Caco-2 (cell line): ENCODE results near the gene LMX1A. TPM values are rescaled to one million over a fixed set of nuclear protein-coding genes. Genes with fewer than 3 reads are reported as not detected.

Experiments used
- BruUV-seq: library from RNA; stranded (reverse); fragments of 400-500 nt; replicated peaks from 2 replicates; lab custom pipeline; 2021; lab: Mats Ljungman, UMichigan
- CTCF ChIA-PET: fragments of 300-600 bp; sonication (Branson Sonifier 250); formaldehyde crosslinking; loops from one replicate; lab custom pipeline; 2022; ENCODE audit warnings: antibody characterized with exemption; lab: Charles Lee
- POLR2A ChIA-PET: fragments of 300-600 bp; sonication (Branson Sonifier 250); formaldehyde crosslinking; loops from one replicate; lab custom pipeline; 2022; ENCODE audit warnings: antibody characterized with exemption; lab: Charles Lee
- DNase-seq, 2 experiments: peaks; one replicate each; pipeline versions ENCODE4 v3.0.0 to v3.0.0-alpha.2; 2020 to 2022
- H3K27me3 ChIP-seq: replicated peaks from 2 replicates; pipeline ENCODE4 v1.6.0; 2011; ENCODE audit warnings: low read length; ENCODE audit not compliant: control insufficient read depth, insufficient read depth
- H3K36me3 ChIP-seq: 2 replicates; pipeline ENCODE4 v1.5.1; 2011; ENCODE audit warnings: low read length; ENCODE audit not compliant: control insufficient read depth, insufficient read depth
- H3K4me1 ChIP-seq: fragments of 250-450 bp; sonication (Bioruptor Pico); 2 replicates; pipeline ENCODE4 v1.5.1; 2020; ENCODE audit warnings: mild to moderate bottlenecking
- H3K4me3 ChIP-seq: 2 replicates; pipeline ENCODE4 v1.5.1; 2011; ENCODE audit warnings: low read depth, mild to moderate bottlenecking, control low read depth, low read length
- H3K9me3 ChIP-seq: fragments of 250-450 bp; sonication (Bioruptor Pico); 2 replicates; pipeline ENCODE4 v1.5.1; 2020; ENCODE audit warnings: mild to moderate bottlenecking, moderate library complexity
- H3K27ac Mint-ChIP-seq: one replicate; pipeline ENCODE4 v1.8.0; 2022; ENCODE audit warnings: mixed read lengths; ENCODE audit not compliant: unreplicated experiment
- H3K27me3 Mint-ChIP-seq: one replicate; pipeline ENCODE4 v1.8.0; 2022; ENCODE audit warnings: mixed read lengths; ENCODE audit not compliant: insufficient read depth, unreplicated experiment
- H3K36me3 Mint-ChIP-seq: one replicate; pipeline ENCODE4 v1.8.0; 2022; ENCODE audit warnings: mild to moderate bottlenecking, mixed read lengths; ENCODE audit not compliant: insufficient read depth, unreplicated experiment
- H3K4me1 Mint-ChIP-seq: one replicate; pipeline ENCODE4 v1.8.0; 2022; ENCODE audit warnings: low read depth, mixed read lengths; ENCODE audit not compliant: unreplicated experiment
- H3K4me3 Mint-ChIP-seq: one replicate; pipeline ENCODE4 v1.8.0; 2022; ENCODE audit warnings: mild to moderate bottlenecking, moderate library complexity, mixed read lengths; ENCODE audit not compliant: unreplicated experiment
- H3K9me3 Mint-ChIP-seq: one replicate; pipeline ENCODE4 v1.8.0; 2022; ENCODE audit warnings: mixed read lengths; ENCODE audit not compliant: unreplicated experiment
- intact Hi-C: fragments of 100-400 bp; cut with micrococcal nuclease; formaldehyde crosslinking; loops from one replicate; pipeline ENCODE4 v1.10.0; 2022; ENCODE audit not compliant: unreplicated experiment
- total RNA-seq: library from RNA; stranded (reverse); gene quantifications from 2 replicates; pipeline ENCODE4 v1.2.3, GENCODE V29; 2022
- TF ChIP-seq, protein P1 (sequence below), 2 experiments: fragments of 200-600 bp in 1 of 2; IDR thresholded peaks; 1 replicate in 1 of 2; 2 replicates in 1 of 2; pipeline versions ENCODE4 v1.5.1 to v1.8.0; 2011 to 2022; ENCODE audit warnings: antibody characterized with exemption in 1 of 2, control low read depth in 1 of 2, inconsistent platforms in 1 of 2, low read depth in 1 of 2, low read length in 1 of 2, mild to moderate bottlenecking in 1 of 2, moderate library complexity in 1 of 2; ENCODE audit not compliant: insufficient read depth in 1 of 2, severe bottlenecking in 1 of 2, unreplicated experiment in 1 of 2

LMX1A gene
- total RNA-seq, 1 experiment from 2014 or later: not detected

DNA sequence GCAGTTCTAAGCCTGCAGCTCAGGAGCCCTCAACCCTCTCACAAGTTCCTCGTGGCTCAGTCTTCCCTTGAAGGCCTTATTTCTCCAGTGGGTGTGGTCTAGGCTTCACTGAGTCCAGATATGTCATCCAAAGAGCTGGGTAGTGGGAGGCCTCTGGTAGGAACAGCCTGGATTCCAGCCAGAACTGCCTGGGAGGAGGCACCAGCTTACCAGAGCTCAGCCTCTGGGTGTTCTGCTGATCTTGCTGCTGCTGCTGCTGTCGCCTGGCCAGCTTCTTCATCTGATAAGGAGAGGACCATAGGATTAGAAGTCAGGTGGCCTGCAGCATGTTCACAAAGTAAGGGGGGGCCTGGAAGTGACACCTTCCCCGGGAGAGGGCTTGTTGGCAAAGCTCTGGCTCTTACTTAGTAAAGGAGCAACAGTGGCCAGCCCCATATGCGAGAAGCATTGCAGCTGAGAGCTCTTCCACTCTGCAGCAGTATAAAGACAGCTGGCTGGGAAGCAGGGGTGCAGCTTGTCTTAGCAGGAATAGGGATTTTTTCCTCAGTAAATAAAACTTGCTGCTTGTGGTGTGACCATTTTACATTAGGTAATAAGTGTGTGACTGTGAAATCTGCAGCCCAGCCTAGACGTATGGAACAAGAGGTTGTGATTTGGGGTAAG is 148.5 kb downstream of the LMX1A start:
- Histone ChIP-seq H3K4me1 (no peaks in the 10 kb centered on the region), H3K4me3 (no peak overlapping the region), H3K27me3 (no peaks in the 10 kb centered on the region; the same call in 1 of the 2 replicates), H3K36me3 (no peaks in the 10 kb centered on the region), H3K9me3 (no peaks in the 10 kb centered on the region)
- no peak overlapping the region for H3K4me3 Mint-ChIP-seq
- DNase-seq: no peak
- no peaks in the 10 kb centered on the region for H3K27me3 Mint-ChIP-seq
- H3K27ac Mint-ChIP-seq: no peak overlapping the region
- POLR2A ChIA-PET: no interaction called here
- intact Hi-C loops: no loop called here
- TF ChIP-seq, protein P1, sequence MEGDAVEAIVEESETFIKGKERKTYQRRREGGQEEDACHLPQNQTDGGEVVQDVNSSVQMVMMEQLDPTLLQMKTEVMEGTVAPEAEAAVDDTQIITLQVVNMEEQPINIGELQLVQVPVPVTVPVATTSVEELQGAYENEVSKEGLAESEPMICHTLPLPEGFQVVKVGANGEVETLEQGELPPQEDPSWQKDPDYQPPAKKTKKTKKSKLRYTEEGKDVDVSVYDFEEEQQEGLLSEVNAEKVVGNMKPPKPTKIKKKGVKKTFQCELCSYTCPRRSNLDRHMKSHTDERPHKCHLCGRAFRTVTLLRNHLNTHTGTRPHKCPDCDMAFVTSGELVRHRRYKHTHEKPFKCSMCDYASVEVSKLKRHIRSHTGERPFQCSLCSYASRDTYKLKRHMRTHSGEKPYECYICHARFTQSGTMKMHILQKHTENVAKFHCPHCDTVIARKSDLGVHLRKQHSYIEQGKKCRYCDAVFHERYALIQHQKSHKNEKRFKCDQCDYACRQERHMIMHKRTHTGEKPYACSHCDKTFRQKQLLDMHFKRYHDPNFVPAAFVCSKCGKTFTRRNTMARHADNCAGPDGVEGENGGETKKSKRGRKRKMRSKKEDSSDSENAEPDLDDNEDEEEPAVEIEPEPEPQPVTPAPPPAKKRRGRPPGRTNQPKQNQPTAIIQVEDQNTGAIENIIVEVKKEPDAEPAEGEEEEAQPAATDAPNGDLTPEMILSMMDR (IDR thresholded peaks at IDR 0.05; ENCODE audit: insufficient read depth in 1 of 2, low read depth in 1 of 2, low read length in 1 of 2, severe bottlenecking in 1 of 2, unreplicated experiment in 1 of 2): no peak
- CTCF ChIA-PET: no interaction called here
- H3K9me3 Mint-ChIP-seq: no peaks in the 10 kb centered on the region
- BruUV-seq: no TSS peak
- H3K4me1 Mint-ChIP-seq: no peaks in the 10 kb centered on the region
- no peaks in the 10 kb centered on the region for H3K36me3 Mint-ChIP-seq

DNA sequence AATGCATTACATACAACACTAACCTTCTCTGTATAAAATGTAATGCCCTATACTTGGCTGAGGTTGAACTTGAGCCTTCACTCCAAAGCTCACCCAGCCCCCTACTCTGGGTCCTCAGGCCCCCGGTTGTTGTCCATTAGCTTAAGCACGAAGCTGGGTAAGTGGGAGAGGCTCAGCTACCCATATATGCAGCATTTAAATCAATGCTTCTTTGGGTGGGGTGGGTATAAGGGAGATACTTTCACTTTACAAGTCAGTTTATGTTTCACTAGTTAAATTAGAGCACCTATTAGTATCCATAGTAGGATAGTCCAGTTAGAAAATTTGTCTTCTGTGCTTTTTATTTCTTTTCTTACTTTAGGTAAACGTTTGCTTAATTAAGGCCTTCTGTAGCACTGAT is 151.4 kb downstream of the LMX1A start:
- ChIA-PET CTCF (no interaction called here), POLR2A (interaction anchor here (0.6 kb wide), 1 partner anchor 30 kb away, joined by 4 read pairs; no protein-coding TSS in a partner anchor)
- Histone ChIP-seq H3K9me3 (no peaks in the 10 kb centered on the region), H3K4me1 (no peaks in the 10 kb centered on the region), H3K4me3 (no peak overlapping the region), H3K27me3 (no peaks in the 10 kb centered on the region; the same call in 1 of the 2 replicates), H3K36me3 (no peaks in the 10 kb centered on the region)
- H3K27ac Mint-ChIP-seq: no peak overlapping the region
- no peak overlapping the region for H3K4me3 Mint-ChIP-seq
- H3K36me3 Mint-ChIP-seq: no peaks in the 10 kb centered on the region
- no peaks in the 10 kb centered on the region for H3K27me3 Mint-ChIP-seq
- DNase-seq: no peak
- intact Hi-C loops: no loop called here
- no peaks in the 10 kb centered on the region for H3K4me1 Mint-ChIP-seq
- TF ChIP-seq, protein P1 (IDR thresholded peaks at IDR 0.05; ENCODE audit: insufficient read depth in 1 of 2, low read depth in 1 of 2, low read length in 1 of 2, severe bottlenecking in 1 of 2, unreplicated experiment in 1 of 2): no peak
- no TSS peak for BruUV-seq
- no peaks in the 10 kb centered on the region for H3K9me3 Mint-ChIP-seq

DNA sequence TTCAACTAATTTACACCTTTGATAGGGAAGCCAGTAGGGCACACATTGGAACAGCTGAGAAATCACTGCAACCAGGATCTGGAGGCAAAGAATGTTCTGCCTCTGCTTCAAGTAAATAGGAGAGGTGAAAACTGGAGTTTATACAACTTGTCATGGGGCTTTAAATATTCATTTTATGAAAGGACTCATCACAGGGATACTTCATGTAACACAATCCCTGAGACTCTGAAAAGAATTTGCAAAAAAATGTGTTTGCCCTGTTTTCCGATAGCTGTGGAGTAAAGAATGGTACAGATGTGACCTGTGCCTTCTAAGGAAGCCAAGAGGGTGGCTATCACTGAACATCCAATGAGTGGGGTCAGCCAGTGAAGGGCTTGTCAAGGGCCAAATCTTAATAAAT is 152.0 kb downstream of the LMX1A start:
- Histone ChIP-seq H3K9me3 (no peaks in the 10 kb centered on the region), H3K27me3 (no peaks in the 10 kb centered on the region; the same call in 1 of the 2 replicates), H3K36me3 (no peaks in the 10 kb centered on the region), H3K4me1 (no peaks in the 10 kb centered on the region), H3K4me3 (no peak overlapping the region)
- CTCF ChIA-PET: no interaction called here
- no TSS peak for BruUV-seq
- Mint-ChIP-seq H3K9me3 (no peaks in the 10 kb centered on the region), H3K27ac (no peak overlapping the region), H3K4me1 (no peaks in the 10 kb centered on the region), H3K36me3 (no peaks in the 10 kb centered on the region), H3K27me3 (no peaks in the 10 kb centered on the region), H3K4me3 (no peak overlapping the region)
- TF ChIP-seq, protein P1 (IDR thresholded peaks at IDR 0.05; ENCODE audit: insufficient read depth in 1 of 2, low read depth in 1 of 2, low read length in 1 of 2, severe bottlenecking in 1 of 2, unreplicated experiment in 1 of 2): no peak
- POLR2A ChIA-PET: no interaction called here
- DNase-seq: no peak
- intact Hi-C loops: no loop called here
